HepG2 (cell line): ENCODE measurements around the gene IL26. TPM values are rescaled to one million over a fixed set of nuclear protein-coding genes. Genes with fewer than 3 reads are reported as not detected.

Source experiments
- ATAC-seq: fragments of 200-7000 bp; cut with Tn5 transposase; 3 replicates; pipeline ENCODE4 v1.9.1; 2020; ENCODE audit warnings: mild to moderate bottlenecking, moderate library complexity
- BruUV-seq: library from RNA; stranded (reverse); fragments of 400-500 nt; replicated peaks from 2 replicates; lab custom pipeline; 2021; lab: Mats Ljungman, UMichigan
- CTCF ChIA-PET: fragments of 300-600 bp; formaldehyde crosslinking; extraction: SDS; loops from one replicate; lab custom pipeline; 2021; ENCODE audit warnings: low total read pairs, inconsistent platforms, low intra/inter-chr PET ratio; lab: Yijun Ruan, JAX
- POLR2A ChIA-PET: fragments of 350-600 bp; sonication (Branson Sonifier 250); formaldehyde crosslinking; loops from one replicate; lab custom pipeline; 2020; ENCODE audit warnings: antibody characterized with exemption, inconsistent platforms; lab: Yijun Ruan, JAX
- DNase-seq: peaks from one replicate; pipeline ENCODE4 v3.0.0-alpha.2; 2015; ENCODE audit warnings: low spot score
- FAIRE-seq: peaks from 3 replicates; lab custom pipeline; 2011; peaks lifted over from hg19 to GRCh38; lab: Jason Lieb, UNC
- H2AFZ ChIP-seq: one replicate; pipeline ENCODE4 v1.6.1; 2011; ENCODE audit warnings: low read length, inconsistent platforms
- H3K27ac ChIP-seq: fragments of 300-600 bp; 3 replicates; pipeline ENCODE4 v1.8.0; 2011; ENCODE audit warnings: mixed run types, mild to moderate bottlenecking, mixed read lengths, low read length, inconsistent platforms; ENCODE audit not compliant: insufficient read depth; ENCODE audit errors: extremely low read length
- H3K27me3 ChIP-seq, 2 experiments: fragments of 200-600 bp in 1 of 2; 2 replicates in 1 of 2; 3 replicates in 1 of 2; pipeline versions ENCODE4 v1.6.0 to v1.8.0; 2011; ENCODE audit warnings: low read length in 2 of 2, mild to moderate bottlenecking in 2 of 2, moderate library complexity in 2 of 2, inconsistent platforms in 1 of 2; ENCODE audit not compliant: insufficient read depth in 2 of 2, control insufficient read depth in 1 of 2
- H3K36me3 ChIP-seq, 2 experiments: fragments of 200-600 bp in 1 of 2; replicated peaks in 1 of 2; 2 replicates in 1 of 2; 3 replicates in 1 of 2; pipeline versions ENCODE4 v1.5.1 to v1.8.0; 2011; ENCODE audit warnings: low read length in 2 of 2, inconsistent platforms in 1 of 2; ENCODE audit not compliant: insufficient read depth in 2 of 2, control insufficient read depth in 1 of 2
- H3K4me1 ChIP-seq: 2 replicates; pipeline ENCODE4 v1.5.1; 2012; ENCODE audit warnings: low read length, inconsistent platforms; ENCODE audit not compliant: insufficient read depth
- H3K4me2 ChIP-seq: 2 replicates; pipeline ENCODE4 v1.6.0; 2011; ENCODE audit warnings: low read depth, low read length, inconsistent platforms
- H3K4me3 ChIP-seq, 3 experiments: fragments of 200-600 bp in 1 of 3; sonication (generic), shearing (Covaris generic) in 1 of 3; replicated peaks in 1 of 3; 2 replicates each; pipeline ENCODE4 v1.5.1; 2011 to 2016; ENCODE audit warnings: low read length in 3 of 3, inconsistent platforms in 2 of 3, low read depth in 2 of 3, mild to moderate bottlenecking in 2 of 3, control low read depth in 1 of 3, mixed read lengths in 1 of 3; ENCODE audit not compliant: insufficient read depth in 1 of 3
- H3K79me2 ChIP-seq: one replicate; pipeline ENCODE4 v1.6.1; 2011; ENCODE audit warnings: low read length, inconsistent platforms; ENCODE audit not compliant: insufficient read depth
- H3K9ac ChIP-seq: 2 replicates; pipeline ENCODE4 v1.6.0; 2011; ENCODE audit warnings: mild to moderate bottlenecking, low read depth, low read length, inconsistent platforms; ENCODE audit not compliant: insufficient read depth
- H3K9me3 ChIP-seq: 2 replicates; pipeline ENCODE4 v1.5.1; 2012; ENCODE audit warnings: mild to moderate bottlenecking, low read length
- H4K20me1 ChIP-seq: 2 replicates; pipeline ENCODE4 v1.6.0; 2011; ENCODE audit warnings: inconsistent platforms, mild to moderate bottlenecking, low read length, moderate library complexity; ENCODE audit not compliant: insufficient read depth
- CEBPB ChIP-seq: IDR thresholded peaks from 2 replicates; pipeline ENCODE4 v1.6.1; 2011; ENCODE audit warnings: low read depth, low read length, improper control_type of control experiment, borderline replicate concordance
- ESRRA ChIP-seq: sonication (generic); formaldehyde crosslinking; IDR thresholded peaks from 2 replicates; pipeline ENCODE4 v1.5.1; 2020; ENCODE audit warnings: mild to moderate bottlenecking, low read depth, missing genetic modification reagents
- TCF12 ChIP-seq, 2 experiments: fragments of 450-650 bp in 1 of 2; sonication (generic) in 1 of 2; formaldehyde crosslinking in 1 of 2; IDR thresholded peaks; 2 replicates each; pipeline versions ENCODE4 v1.6.1 to v1.8.0; 2017 to 2022; ENCODE audit warnings: antibody characterized with exemption in 1 of 2, mild to moderate bottlenecking in 1 of 2, missing genetic modification reagents in 1 of 2, moderate library complexity in 1 of 2
- ZNF335 ChIP-seq: sonication (generic); formaldehyde crosslinking; IDR thresholded peaks from 2 replicates; pipeline ENCODE4 v1.4.0; 2020; ENCODE audit warnings: missing genetic modification reagents
- ZNF484 ChIP-seq: sonication (generic); formaldehyde crosslinking; IDR thresholded peaks from 2 replicates; pipeline ENCODE4 v1.5.1; 2020; ENCODE audit warnings: mild to moderate bottlenecking, low read depth, missing genetic modification reagents, borderline replicate concordance
- WGBS: methylation state at CpG from one replicate; pipeline ENCODE4 v1.1.6; 2017; ENCODE audit warnings: low lambda C conversion rate; 5-methylcytosine and 5-hydroxymethylcytosine counted together
- in situ Hi-C: cut with HindIII; loops from 2 replicates; pipeline ENCODE4 v1.10.0; 2017; ENCODE audit warnings: low pct_unique_long_range_greater_than_20kb; ENCODE audit not compliant: extremely low pct_ligation_motif_present
- intact Hi-C: fragments of 100-400 bp; cut with micrococcal nuclease; formaldehyde crosslinking; loops from one replicate; pipeline ENCODE4 v1.10.0; 2022; ENCODE audit not compliant: unreplicated experiment
- polyA plus RNA-seq, 8 experiments: library from polyadenylated mRNA; depleted of rRNA in 3 of 8; stranded (reverse) in 7 of 8; unstranded in 1 of 8; fragments of >200 nt; fragmentation: Illumina TruSeq in 4 of 8; extraction: Trizol in 4 of 8; gene quantifications; 2 replicates each; pipeline versions ENCODE4 v1.2.1 to v1.2.3, GENCODE V29; 2011 to 2016; ENCODE audit warnings: low read depth in 4 of 8, missing spikeins in 1 of 8, mixed read lengths in 1 of 8; ENCODE audit not compliant: insufficient read depth in 1 of 8
- total RNA-seq, 5 experiments: library from RNA; depleted of rRNA; stranded (reverse); fragments of >200 nt; fragmentation: Illumina TruSeq; extraction: Trizol; gene quantifications; 2 replicates each; pipeline ENCODE4 v1.2.3, GENCODE V29; 2016; ENCODE audit warnings: low read depth in 1 of 5

Gene IL26
- total and polyA plus RNA-seq, 2 of the 13 experiments (the other 11 are each of a cell fraction or from before 2014, with no cell fraction given), result not detected

GRCh38 chr12:68259318-68259940 lies 33.8 kb upstream of the IL26 start (continued):
- no peak for TF ChIP-seq ESRRA (CRISPR knock-in tag)
- TF ChIP-seq TCF12 (IDR thresholded peaks at IDR 0.05), result no peak
- no peak for TF ChIP-seq TCF12 (CRISPR knock-in tag; IDR thresholded peaks at IDR 0.05)

- intact Hi-C loops, result no loop called here
- Histone ChIP-seq H3K36me3 (no peaks in the 10 kb centered on the region), H2AFZ (no peak within 1 kb of the TSS), H3K9ac (no peak within 1 kb of the TSS), H3K9me3 (no peaks in the 10 kb centered on the region), H3K27me3 (peaks cover 0 to 13% of the 10 kb centered on the region in 2 experiments; a peak in 1 of 5 replicates), H3K79me2 (no peaks in the 10 kb centered on the region), H3K4me1 (no peaks in the 10 kb centered on the region), H3K27ac (no peak within 1 kb of the TSS), H3K4me2 (no peak within 1 kb of the TSS), H4K20me1 (no peaks in the 10 kb centered on the region), H3K4me3 (no peak within 1 kb of the TSS)
- ChIA-PET POLR2A (no interaction called here), CTCF (no interaction called here)
- FAIRE-seq, result no peak
- no peak for TF ChIP-seq ZNF335 (CRISPR knock-in tag)
- in situ Hi-C loops, result no loop called here
- 25% methylated on average over 7 of the region's 7 CpGs for WGBS
- DNase-seq, result no peak
- no TSS peak for BruUV-seq
- no peak for ATAC-seq
These were observed 27.9 kb upstream of the IL26 start, which contains the start of gene IL22 for GRCh38 chr12:68253504-68253903. TSS of gene IL22 (minus strand) at chr12:68253604. CDS start at chr12:68253448, 156 bp downstream.

GRCh38 chr12:68252077-68252476 lies 26.5 kb upstream of the IL26 start:
- in situ Hi-C loops, result no loop called here
- H3K4me1 ChIP-seq, result no peaks in the 10 kb centered on the region
- no peak overlapping the region for H3K9ac ChIP-seq
- whole genome bisulfite sequencing, result 48% methylated on average over 5 of the region's 5 CpGs
- peaks cover 0 to 13% of the 10 kb centered on the region in 2 experiments; a peak in 1 of 5 replicates for H3K27me3 ChIP-seq
- H2AFZ ChIP-seq, result no peak overlapping the region
- DNase-seq (no peak), FAIRE-seq (no peak), ATAC-seq (no peak)
- no peaks in the 10 kb centered on the region for H3K79me2 ChIP-seq
- H3K36me3 ChIP-seq, result no peaks in the 10 kb centered on the region
- no peak overlapping the region for H3K4me3 ChIP-seq
- CTCF ChIA-PET, result no interaction called here
- H3K9me3 ChIP-seq, result no peaks in the 10 kb centered on the region
- H4K20me1 ChIP-seq, result no peaks in the 10 kb centered on the region
- TF ChIP-seq CEBPB, result peak; percentile 3; the same call in 1 of the 2 replicates
- no peak for TF ChIP-seq ZNF484 (CRISPR knock-in tag)
- TF ChIP-seq, all 625 proteins: peak for 1
- H3K27ac ChIP-seq, result no peak overlapping the region
- intact Hi-C loops, result no loop called here
- POLR2A ChIA-PET, result no interaction called here
- no TSS peak for BruUV-seq
- H3K4me2 ChIP-seq, result no peak overlapping the region
